Stimulated activated CD4-positive, alpha-beta T cell treated with anti-CD3 and anti-CD28 coated beads, Interleukin-2, amount 100 ng/mL, for 24 hours (primary cell): ENCODE measurements around the gene POM121.
A peak's percentile ranks its signal among the peaks of the same experiment; 100 is the strongest.
"Not testable (repeated sequence)": the region's sequence is repeated elsewhere in the genome, so short reads cannot be mapped to it uniquely, and the experiment has no call there.

Experiments used
- DNase-seq, 2 donors: peaks; one replicate each; pipeline ENCODE4 v3.0.0-alpha.2; 2020

POM121 gene

DNA sequence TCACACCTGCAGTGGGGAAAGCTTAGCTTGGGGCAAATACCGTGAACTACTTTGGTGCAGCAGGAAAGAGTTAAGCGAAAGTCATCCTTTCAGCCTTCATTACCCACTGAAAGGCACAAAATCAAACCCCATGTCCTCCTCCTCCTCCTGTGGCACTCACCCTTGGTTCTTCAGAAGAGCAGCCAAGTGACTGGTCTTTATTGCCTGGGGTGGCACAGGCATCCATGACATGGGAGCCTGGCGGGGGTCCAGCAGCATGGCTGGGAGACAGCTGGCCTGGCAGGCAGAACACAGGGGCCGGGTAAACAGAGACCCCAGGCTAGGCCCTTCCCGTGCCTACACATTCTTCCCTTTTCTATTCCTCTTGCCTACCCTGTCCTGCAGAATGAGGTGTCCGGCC lies 24.8 kb downstream of the POM121 start:
- not testable (repeated sequence) for DNase-seq

DNA sequence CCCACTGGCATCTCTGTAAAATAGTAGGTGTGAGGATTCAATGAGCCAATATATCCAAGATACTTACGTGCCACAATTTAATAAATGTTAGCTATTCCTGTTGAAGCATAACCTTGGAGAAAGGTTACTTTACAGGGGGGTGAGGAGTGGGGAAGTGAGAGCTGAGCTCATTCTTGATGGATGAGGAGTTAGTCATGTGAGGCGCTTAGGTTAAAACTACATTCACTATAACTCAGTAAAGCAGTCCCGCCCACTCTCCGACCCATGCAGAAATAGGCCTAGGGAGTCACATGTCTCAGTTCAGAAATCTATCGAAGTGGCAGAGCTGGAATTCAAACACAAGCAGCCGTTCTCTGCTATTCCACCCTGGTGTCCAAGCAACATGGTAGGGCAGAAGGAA lies 25.5 kb downstream of the POM121 start:
- not testable (repeated sequence) for DNase-seq

DNA sequence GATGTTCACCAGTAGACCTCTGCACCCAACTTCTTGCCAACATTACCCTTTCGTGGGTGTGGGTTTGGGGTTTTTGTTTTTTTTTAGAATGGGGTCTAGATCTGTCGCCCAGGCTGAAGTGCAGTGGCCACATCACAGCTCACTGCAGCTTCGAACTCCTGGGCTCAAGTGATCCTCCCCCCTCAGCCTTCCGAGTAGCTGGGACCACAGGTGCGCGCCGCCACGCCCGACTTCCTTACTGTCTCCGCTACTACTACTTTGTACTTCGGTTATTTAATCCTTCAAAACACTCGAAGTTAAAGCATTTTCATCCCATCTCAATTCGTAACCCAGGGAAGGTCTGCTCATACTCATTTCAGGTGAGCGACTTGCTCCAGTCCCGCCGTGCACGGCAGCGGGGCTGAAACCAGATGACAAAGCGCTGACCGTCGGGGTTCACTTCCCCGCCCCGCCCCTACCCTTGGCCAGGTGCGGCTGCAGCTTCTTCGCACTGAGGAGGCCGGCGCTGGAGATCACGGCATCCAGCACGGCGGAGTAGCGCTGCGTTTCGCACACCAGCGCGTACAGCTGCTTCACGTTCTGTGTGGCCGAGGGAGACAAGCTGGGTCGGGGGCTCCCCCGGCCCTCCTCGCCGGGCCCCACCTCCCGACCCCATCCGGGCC lies 29.1 kb downstream of the POM121 start:
- DNase-seq, result not testable (repeated sequence)

DNA sequence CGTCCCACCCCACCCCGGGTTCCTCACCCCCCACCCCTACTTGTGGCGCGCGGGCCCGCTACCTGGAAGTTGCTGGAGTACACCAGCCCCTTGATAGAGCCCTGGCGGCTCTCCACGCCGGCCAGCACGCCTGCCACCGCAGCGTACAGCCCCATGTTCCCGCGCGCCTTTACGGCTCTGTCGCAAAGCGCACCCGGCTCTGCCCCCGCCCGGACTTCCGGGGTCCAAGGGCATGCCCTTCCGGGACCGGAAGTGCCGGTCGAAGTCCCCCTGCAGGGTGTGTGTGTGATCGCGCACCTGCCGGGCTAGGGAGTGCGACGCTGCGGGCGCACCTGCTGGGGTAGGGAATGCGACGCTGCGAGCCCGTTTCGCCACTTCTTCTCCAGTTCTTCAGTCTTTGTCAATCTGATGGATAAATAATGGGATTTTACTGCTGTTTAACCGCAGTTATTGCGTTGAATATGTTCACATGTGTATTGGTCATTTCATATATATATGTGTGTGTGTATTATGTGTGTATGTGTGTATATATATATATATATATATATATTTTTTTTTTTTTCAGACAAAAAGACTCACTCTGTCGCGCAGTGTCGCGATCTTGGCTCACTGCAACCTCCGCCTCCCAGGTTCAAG lies 29.8 kb downstream of the POM121 start:
- not testable (repeated sequence) for DNase-seq

DNA sequence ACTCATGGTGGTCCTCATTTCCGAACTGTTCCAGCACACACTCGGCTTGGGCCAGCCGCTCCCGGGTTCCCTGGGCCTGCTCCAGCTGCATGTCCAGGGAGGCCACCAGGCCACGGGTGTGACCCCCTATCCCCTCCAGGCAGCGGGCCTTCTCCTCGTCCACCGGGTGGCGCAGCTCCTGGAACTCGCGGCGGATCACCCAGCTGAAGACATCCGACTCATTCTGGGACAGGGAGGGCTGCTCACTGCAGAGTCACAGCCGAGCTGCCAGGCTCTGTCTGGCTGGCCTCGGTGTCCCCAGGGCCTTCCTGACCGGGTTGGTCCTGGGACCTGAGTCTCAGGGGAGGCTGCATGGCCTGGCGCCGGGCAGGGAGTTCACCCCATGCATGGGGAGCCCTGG lies 35.1 kb downstream of the POM121 start:
- not testable (repeated sequence) for DNase-seq

DNA sequence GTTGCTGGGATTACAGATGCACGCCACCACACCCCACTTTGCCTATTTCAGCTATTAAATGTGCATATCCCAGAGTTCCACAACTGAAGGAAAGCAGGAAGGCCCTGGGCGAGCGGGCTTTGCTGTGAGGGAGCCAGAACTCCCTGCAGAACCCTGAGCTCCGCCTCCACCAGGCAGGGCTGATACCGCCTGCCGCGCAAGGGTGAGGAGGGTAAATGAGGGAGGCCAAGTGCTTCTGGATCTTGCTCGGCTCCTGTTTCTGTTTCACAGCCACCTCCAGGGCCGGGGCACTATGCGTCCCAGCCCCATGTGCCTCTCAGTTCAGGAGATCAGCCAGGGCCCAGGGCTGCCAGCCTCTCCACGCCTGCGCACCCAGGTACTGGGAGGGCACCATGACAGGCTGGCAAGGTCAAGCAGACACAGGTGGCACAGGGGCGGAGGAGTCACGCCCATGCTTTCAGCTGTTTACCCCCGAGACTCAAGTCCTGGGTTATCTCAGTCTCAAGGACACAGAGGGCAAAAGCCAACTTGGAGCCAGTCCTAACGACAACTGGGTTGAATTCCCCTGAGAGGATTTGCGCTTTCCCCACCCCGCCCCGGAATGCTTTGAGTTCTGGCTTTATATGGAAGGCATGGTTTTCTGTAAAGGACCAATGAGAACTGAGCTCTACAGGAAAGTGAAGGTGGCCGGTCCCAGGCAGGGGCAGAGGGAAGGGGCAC lies 35.9 kb downstream of the POM121 start:
- DNase-seq, result not testable (repeated sequence)

DNA sequence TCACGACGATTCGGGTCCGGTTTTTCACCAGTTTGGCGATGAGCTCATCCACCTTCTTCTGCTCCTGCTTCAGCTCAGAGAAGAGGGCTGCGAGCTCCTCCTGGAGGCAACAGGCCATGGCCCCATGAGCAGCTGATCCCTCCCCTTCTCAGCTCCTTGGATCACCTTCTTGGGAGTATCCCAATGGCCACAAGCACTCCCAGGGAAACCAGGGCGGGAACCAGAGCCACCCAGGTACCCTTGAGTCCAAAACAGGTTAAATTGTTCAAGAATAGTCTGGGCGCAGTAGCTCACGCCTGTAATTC lies 36.4 kb downstream of the POM121 start:
- not testable (repeated sequence) for DNase-seq

DNA sequence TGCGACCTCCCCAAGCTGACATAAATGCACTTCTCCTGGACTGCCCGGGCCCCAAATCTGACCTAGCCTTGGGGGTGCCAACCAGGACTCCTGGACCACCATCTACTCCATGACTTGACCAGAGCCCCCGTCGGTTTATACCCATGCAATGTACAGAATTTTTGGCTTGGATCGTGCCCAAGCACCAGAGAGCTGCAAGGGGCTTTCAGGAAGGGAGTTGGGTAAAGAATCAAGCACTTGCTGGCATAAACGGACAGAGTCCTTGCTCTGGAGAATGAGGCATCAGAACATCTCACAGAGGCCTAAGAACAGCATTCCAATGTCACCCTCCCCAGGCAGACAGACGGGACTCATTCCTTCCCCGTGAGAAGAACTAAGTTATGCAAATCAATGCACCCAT lies 38.2 kb downstream of the POM121 start:
- DNase-seq, result not testable (repeated sequence)

DNA sequence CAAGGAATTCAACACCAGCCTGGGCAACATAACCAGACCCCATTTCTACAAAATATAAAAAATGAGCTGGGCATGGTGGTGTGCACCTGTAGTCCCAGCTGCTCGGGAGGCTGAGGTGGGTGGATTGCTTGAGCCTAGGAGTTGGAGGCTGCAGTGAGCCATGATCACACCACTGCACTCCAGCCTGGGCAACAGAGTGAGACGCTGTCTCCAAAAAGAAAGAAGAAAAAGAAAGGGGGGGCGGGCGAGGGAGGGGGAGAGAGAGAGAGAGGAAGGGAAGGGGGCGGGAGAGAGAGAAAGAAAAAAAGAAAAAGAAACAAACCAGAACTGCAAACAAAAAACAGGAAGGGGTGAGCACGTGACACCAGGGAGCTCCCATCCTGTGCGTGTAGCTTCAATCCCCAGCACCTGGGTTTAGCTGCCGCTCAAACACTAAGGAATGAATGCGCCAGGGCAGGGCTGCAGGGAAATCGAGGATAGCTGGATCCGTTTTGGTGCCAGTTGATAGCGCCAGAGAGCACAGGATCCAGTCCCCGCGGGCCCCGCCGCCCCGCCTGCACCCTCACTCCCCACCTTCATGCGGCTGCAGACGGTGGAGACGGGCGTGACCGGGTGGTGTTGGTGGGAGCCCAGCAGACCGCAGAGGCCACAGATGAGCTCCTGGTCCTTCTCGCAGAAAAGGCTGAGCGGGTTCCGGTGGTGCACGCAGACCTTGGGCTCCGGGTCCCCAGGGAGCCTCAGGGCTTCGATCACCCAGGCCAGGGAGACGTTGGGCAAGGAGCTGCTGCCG lies 40.5 kb downstream of the POM121 start:
- DNase-seq, result not testable (repeated sequence)

DNA sequence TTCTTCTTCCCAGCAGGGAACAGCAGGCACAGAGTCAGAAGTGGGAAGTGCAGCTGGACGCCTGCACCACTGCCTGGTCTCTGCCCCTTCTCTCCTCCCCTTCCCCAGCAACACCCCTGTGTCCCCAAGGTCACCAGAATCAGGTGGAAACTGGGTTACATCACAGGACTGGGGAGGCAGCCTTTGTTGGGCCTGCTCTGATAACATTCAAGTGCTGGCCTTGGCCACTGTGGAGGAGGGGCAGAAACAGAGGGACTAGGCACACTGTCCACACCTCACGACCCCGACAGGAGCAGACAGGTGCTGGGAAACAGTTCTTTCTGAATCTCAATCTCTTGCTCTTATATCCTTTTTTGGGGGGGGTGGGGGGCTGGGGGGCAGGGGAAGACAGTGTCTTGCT lies 42.0 kb downstream of the POM121 start:
- peak in 1 of 2 donors; percentile 15 for DNase-seq

DNA sequence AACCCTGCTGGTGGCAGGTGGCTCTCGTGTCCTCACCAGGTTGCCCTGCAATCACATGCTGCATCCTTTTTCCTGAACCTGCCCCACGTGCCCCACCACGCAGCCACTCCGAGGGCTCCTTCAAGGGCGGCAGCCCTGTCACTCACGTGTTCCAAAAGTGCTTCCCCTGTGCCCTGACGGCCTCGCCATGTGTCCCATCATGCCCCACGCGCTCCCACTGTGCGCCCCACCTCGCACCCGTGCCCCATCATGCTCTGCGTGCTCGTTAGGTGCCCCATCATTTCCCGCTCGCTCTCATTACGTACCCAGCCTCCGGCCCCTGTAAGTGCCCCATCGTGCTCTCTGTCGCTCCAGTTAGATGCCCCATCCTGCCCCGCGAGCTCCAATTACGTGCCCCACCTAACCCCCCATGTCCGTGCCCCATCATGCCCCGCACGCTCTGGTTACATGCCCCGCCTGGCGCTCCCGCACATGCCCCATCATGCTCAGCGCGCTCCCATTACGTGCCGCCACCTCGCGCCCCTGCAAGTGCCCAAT lies 44.2 kb downstream of the POM121 start, which contains the start of gene TRIM74:
Gene TRIM74, minus strand, starts transcription at position 487 of the 537 bp plus-strand sequence. CDS start 3,309 bp downstream, outside the sequence.
- DNase-seq, result peak in 1 of 2 donors; percentile 15

DNA sequence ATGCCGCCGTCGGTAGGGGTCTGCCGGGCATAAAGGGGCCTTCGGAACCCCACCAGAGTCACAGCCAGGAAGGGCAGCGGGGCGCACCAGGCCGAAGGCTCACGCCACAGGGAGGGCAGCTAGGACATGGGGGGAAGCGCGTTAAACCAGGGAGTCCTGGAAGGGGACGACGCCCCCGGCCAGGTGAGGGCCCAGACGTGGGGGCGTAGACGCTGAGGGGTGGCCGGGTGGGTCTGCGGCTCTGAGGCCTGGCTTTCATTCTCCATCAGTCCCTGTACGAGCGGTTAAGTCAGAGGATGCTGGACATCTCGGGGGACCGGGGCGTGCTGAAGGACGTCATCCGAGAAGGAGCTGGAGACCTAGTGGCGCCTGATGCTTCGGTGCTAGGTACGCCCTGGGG lies 44.8 kb downstream of the POM121 start:
- DNase-seq, result not testable (repeated sequence)

DNA sequence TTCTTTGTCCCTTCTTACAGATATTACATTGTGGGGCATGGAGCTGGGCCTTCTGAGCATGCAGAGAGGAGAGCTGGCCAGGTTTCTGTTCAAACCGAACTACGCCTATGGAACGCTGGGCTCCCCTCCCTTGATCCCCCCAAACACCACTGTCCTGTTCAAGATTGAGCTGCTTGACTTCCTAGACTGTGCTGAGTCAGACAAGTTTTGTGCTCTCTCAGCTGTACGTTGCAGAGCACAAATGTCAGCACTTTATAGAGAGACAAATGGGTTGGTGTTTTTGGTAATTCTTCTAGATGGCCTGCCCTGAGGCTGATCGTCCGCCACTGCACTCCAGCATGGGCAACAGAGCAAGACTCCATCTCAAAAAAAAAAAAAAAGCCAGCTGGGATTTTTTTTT lies 46.6 kb downstream of the POM121 start:
- not testable (repeated sequence) for DNase-seq

DNA sequence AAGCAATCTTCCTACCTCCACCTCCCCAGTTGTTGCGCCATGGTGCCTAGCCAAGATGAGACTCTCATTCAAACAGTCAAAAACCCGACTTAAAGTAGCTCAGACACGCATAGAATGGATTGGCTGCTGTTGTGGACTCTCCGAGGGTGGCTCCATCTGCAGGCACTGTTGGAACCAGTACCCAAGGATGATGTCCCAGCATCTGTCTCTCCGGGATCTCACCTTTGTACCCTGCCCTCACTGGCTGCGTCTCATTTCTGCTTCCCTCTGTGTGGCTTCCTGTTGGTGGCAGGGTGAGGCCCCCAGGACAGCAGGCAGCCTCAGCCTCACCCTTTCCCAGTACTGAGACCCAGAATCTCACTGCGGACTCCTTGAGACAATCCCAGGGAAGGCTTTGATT lies 49.9 kb downstream of the POM121 start:
- not testable (repeated sequence) for DNase-seq

DNA sequence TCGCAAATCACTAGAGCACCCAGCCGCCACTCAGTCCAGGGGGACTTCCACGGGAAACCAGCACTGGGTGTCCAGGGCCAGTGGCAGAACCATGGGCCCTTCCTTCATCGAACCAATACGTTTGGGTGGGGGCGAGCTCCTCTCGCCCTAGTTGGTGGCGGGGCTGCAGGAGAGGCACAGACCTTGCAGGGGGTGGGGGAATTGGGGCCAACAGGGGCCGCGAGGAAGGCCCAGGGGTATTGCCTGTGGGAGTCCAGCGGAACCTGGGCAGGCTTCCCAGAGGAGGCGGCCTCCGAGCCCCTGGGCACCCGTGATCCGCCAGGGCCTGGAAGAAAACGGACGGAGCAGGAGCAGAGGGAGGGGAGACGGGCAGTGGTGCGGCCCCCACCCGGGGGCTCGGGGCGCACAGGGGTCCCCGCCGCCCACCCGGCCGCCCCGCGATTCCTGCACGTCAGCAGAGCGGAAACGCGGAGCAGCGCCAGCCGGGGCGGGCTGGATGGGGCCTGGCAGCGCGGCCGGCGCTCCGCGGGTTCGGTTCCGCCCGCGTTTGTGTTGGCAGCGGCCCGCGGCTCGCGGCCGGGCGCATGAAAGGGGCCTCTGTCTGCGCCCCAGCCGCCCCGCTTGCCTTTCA lies 50.9 kb downstream of the POM121 start:
- DNase-seq, result not testable (repeated sequence)

DNA sequence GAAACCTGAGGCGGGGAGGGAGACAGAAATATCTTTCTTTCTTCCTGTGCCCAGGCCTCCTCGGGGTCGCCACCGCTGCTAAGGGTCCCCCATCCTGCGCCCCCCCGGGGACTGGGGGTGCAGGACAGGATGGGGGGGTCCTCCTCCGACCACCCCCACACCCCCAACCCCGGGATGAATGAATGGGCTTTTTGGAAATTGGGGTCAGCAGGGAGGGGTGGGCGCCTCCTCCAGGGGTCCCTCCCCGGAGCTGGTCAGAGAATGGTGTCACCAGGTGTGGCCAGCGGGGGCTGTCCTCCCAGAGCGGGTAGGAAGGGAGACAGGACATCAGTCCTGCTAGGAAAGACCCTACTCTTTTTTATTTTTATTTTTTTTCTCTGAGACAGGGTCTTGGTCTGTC lies 51.5 kb downstream of the POM121 start:
- peak in 1 of 2 donors; percentile 5 for DNase-seq

DNA sequence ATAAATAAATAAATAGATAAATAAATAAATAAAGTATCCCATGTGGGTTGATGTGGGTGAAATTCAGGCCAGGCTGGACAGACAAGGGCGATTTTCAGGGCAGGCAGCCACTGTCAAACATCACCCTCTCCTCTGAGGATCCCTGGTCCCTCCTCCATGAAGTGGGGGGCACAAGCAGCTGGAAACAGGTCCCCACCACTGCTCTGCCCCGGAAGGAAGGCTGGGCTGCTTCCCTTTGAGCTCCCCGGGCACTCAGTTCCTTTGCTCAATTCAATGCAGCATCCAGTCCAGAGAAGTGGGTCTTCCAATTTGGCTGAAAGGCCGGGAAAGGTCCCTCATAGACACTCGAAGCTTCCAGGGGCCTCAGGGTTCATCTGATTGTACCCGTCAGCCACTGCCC lies 55.5 kb downstream of the POM121 start:
- DNase-seq, result not testable (repeated sequence)

DNA sequence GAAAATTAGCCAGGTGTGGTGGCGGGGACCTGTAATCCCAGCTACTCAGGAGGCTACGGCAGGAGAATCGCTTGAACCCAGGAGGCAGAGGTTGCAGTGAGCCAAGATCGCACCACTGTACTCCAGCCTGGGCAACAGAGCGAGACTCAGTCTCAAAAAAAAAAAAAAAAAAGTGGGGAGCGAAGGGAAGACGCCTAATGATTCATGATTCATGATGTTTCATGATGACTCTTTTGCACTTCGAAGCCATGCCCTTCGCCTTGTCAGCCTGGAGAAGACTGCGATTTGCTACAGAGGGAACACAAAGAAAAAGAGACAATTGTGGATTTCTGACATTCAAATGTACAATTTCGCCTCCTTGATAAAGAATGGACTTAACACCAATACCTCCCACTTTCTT lies 57.2 kb downstream of the POM121 start:
- not testable (repeated sequence) for DNase-seq

DNA sequence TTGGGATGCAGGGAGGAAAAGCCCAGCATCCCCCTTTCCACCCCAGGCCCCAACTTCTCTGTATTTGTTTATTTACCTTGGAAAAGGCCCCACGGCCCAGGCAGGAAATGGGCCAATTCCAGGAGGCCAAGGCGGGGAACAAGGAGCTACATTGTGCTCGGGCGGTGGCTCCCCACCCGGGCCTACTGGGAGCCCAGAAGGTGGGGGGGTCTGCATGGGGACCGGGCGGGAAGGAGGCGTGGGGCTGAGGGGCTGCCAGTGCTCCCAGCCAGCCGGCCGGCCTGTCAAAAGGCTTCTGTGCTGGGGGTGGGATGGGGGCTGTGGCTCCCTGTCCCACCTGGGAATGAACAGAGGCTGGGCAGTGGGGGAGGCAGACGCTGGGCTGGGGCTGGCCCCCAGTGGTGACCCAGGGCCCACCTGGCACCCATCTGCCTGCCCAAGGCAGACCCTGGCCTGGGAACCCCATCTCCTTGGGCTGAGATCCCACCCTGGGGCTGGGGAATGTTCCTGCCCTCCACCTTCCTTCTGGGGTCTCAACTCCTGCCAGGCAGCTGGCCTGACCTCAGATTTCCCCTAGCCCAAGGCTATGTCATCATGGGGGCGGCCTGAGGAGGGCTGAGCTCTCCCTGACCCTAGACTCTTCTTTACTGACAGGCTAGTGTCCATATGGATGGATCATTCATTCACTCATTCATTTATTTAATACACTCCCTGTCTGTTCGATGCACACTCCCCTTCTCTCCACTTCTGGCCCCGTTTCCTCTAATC lies 65.4 kb downstream of the POM121 start:
- DNase-seq, result peak in 1 of 2 donors; percentile 12

DNA sequence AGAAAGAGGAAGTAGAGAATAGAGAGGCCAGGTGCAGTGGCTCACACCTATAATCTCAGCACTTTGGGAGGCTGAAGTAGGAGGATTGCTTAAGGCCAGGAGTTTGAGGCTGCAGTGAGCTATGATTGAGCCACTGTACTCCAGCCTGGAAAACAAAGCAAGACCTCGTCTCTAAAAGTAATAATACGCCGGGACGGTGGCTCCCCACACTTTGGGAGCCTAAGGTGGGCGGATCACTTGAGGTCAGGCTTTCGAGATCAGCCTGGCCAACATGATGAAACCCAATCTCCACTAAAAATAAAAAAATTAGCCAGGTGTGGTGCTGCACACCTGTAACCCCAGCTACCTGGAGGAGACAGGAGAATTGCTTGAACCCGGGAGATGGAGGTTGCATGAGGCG lies 70.6 kb downstream of the POM121 start:
- DNase-seq, result peak in 1 of 2 donors; percentile 6

DNA sequence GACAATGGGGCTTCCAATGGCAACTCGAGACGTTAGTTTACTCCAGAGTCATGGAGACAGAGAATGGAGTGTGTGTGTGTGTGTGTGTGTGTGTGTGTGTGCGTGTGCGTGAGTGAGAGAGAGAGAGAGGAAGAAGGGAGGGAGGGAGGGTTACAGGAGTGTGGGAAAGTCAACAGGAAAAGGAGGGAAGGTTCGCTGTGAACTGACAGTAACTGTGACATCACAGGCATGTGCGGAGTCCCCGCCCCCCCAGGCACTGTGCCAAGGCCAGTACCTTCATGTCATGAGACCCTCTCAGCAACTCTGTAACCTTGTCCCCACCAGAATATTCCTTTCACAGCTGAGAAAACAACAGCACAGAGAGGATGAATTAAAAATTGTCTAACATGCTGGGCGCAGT lies 72.6 kb downstream of the POM121 start:
- not testable (repeated sequence) for DNase-seq
